HG02798 (cell line): ENCODE results near the gene CCDC192.
A peak's percentile ranks its signal among the peaks of the same experiment; 100 is the strongest.
"Not testable (repeated sequence)": the region's sequence is repeated elsewhere in the genome, so short reads cannot be mapped to it uniquely, and the experiment has no call there.

ENCODE experiments used
- ATAC-seq: cut with Tn5 transposase; IDR thresholded peaks from one replicate; pipeline ENCODE4 v1.9.1; 2021; ENCODE audit warnings: mild to moderate bottlenecking; ENCODE audit not compliant: unreplicated experiment, poor library complexity

Gene CCDC192

GRCh38 chr5:127839072-127839471 is 135.9 kb downstream of the CCDC192 start:
- no peak for ATAC-seq

DNA sequence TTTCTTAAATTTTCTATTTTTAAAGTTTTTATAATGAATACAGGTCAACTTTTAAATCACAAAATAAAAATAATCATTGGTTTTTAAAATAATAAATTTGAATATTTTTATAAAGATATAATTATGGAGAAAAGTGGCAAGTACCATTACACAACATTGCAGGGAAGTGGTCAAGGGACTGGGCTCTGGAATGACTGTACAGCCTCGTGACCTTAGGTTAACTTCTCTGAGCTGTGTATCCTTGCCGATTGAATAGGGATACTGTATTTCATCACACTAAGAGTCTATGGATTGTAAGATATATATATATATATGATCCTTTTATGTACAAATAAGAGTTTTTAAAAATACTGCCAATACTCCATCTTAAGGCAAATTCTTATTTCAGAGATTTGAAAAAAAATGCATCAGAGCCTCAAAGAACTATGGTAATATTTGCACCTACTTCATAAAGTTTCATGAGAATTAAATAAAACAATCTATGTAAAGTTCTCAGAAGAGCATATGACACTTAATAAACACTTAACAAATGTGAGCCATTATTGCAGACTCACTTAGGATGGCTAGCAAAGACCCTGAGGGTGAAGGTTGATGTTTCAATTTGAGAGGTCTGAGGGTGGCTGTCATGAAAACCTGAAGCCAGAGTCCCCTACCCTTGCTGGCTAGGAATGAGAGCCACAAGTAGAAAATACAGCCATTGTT is 136.5 kb downstream of the CCDC192 start:
- ATAC-seq = peak; percentile 46

DNA sequence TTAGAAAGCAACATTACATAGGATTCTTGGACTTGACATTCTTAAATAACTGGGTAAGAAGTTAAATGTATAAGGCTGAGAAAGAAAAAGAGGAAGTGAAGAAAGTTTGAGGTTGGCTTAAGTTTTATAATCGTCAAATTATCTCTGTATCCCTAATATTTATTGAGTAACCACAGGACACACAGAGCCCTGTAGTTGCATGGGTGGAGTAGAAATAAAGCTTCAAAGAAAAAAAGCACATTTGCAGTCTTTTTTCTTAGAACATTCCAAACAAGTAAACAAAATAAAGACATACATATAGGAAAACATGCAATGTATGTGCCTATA is 137.0 kb downstream of the CCDC192 start:
- ATAC-seq = peak; percentile 56

- no peak for ATAC-seq
Observed at GRCh38 chr5:127840809-127841208, 137.6 kb downstream of the CCDC192 start.

GRCh38 chr5:127844581-127845021 is 141.4 kb downstream of the CCDC192 start:
- no peak for ATAC-seq

GRCh38 chr5:127846884-127847283 is 143.7 kb downstream of the CCDC192 start:
- no peak for ATAC-seq

DNA sequence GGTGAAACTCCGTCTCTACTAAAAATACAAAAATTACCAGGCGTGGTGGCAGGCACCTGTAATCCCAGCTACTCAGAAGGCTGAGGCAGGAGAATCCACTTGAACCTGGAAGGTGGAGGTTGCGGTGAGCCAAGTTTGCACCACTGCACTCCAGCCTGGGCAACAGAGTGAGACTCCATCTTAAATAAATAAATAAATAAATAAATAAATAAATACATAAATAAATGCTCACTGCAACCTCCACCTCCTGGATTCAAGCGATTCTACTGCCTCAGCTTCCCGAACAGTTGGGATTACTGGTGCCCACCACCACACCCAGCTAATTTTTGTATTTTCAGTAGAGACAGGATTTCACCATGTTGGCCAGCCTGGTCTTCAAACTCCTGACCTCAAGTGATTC is 144.4 kb downstream of the CCDC192 start:
- not testable (repeated sequence) for ATAC-seq

- ATAC-seq = no peak
Observed at GRCh38 chr5:127848098-127848497, 144.9 kb downstream of the CCDC192 start.

DNA sequence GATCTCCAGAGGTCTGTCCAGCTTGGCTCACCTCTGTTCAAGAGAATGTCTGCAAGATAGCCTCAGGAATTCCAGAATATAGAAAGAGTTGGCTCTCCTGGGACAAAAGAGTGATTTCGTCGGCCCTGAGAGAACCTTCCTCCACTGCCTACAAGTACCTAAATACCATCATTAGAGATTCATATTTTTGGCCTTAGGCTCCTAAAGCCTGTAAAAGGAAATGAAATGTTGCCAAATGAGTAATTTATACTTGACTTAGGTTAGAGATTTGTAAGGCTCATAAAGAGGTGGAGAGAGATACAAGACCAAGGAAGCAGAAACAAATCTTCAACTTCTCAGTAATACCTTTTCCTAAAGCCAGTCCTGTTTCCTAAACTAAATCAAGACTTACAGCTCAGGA is 146.2 kb downstream of the CCDC192 start:
- no peak for ATAC-seq

DNA sequence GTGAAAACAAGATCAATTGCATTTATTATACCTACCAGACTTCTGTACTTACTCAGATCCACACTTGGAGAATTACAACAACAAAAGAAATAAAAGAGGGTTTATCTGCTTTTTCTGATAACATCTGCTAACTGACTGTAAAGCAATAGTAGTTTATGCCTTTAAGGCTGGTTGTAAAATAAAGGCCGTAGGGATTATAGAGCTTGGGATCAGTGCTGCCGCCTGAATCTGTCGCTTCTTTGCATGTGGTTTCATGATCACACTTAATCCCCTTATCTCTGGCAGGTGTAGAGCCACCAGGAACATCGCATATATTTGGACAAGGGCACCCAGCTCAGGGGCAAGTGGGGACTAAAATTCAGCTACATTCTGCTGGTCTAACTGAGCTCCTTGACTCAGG is 146.7 kb downstream of the CCDC192 start:
- ATAC-seq = no peak

DNA sequence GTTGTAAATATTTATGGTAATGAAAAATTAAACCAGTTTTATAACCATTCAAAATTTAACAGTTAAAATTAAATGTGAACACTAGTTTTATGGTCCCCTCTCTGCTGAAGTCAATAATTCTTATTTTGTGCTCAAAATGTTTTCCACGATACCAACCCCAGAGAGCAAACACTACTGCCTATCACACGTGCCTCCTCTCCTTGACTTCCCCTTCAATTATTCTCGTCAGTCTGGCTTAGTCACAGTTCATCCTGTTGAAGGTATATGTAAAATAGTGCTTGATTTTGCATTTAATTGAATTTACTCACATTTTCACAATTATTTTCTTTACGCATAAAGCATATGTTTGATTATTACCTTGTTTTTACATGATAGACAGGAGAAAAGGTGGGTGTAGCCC is 148.8 kb downstream of the CCDC192 start:
- no peak for ATAC-seq

DNA sequence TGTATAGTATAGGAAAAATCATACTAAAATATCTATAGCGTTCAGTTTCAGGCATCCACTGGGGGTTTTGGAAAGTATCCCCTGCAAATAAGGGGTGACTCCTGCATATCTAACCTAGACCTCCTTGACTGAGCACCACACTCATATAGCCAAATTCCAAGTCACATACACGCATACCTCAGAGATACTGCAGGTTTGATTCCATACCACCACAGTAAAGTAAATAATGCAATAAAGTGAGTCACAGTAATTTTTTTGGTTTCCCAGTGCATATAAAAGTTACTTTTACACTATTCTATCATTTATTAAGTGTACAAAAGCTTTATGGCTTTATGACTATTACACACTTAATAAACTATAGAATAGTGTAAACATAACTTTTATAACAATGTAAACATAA is 151.3 kb downstream of the CCDC192 start:
- ATAC-seq = no peak

DNA sequence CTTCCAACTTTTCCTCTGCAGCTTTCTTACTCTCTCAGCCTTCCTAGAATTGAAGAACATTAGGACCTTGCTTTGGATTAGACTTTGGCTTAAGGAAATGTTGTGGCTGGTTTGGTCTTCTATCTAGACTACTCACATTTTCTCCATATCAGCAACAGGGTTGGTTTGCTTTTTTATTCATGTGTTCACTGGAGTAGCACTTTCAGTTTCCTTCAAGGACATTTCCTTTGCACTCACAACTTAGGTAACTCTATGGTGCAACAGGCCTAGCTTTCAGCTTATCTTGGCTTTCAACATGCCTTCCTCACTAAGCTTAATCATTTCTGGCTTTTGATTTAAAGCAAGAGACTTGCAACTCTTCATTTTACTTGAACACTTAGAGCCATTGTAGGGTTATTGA is 153.1 kb downstream of the CCDC192 start:
- ATAC-seq = no peak

DNA sequence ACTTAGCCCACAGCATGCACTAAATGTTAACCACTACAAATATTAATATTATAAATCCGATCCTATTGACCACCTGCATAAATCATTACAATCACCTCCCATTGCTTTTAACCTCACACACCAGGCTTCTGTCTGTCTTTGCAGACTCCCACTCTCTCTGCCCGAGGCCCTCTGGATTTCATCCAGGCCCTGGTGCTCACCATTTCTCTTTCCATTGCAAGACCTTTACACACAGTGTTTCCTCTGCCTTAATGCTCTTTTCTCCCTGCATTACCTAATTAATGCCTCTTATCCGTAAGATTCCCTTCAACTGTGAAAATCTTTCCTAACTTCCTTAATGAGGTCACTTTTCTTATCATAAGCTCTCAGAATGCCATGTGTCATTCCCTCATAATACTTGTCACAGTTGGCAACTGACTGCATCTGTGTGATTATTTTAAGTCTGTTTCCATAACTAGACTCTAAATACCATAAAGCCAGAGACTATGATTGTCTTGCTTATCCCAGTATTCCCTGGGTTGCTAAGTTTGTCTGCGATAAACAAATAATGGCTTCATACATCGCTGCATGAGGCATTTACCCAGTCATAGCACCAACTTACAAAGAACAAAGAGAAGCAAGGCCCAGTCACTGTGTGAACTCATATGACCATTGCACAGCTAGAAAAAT is 155.1 kb downstream of the CCDC192 start:
- ATAC-seq = no peak

GRCh38 chr5:127860291-127860690 is 157.1 kb downstream of the CCDC192 start:
- no peak for ATAC-seq

DNA sequence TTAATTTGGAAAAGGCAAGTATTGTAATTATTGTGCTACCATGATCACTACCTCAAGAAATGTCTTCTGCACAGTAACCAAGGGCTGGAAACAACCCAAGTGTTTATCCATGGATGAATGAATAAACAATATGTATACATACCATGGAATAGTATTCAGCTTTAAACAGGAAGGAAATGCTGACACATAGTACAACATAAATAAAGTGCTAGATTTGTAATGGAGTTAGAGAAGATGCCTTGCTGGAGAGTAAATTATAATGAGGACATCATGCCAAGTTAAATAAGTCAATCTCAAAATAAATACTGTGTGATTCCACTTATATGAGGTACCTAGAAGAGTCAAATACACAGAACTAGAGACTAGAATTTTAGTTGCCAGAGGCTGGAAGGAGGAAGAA is 160.0 kb downstream of the CCDC192 start:
- no peak for ATAC-seq

- no peak for ATAC-seq
Observed at GRCh38 chr5:127863610-127864395, 160.6 kb downstream of the CCDC192 start.

GRCh38 chr5:127864511-127864910 is 161.3 kb downstream of the CCDC192 start:
- no peak for ATAC-seq

DNA sequence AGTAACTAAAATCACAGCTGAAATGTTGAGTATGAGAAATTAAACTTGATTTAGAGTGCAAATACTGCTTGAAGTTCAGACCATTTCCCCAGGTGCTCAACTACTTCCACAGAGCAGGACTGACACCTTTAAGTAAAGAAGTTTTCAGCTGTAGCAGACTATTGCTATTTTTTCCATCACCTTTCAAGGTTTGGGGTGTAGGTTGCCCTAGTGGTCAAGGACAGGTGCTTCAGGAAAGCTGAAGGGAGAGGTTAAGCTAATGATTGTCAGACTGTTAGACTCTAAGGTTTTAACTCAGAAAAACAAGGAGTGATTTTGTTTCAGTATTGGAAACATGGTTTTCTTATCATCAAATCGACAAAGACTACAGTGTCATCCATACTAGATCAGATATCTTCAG is 162.1 kb downstream of the CCDC192 start:
- peak; percentile 45 for ATAC-seq

DNA sequence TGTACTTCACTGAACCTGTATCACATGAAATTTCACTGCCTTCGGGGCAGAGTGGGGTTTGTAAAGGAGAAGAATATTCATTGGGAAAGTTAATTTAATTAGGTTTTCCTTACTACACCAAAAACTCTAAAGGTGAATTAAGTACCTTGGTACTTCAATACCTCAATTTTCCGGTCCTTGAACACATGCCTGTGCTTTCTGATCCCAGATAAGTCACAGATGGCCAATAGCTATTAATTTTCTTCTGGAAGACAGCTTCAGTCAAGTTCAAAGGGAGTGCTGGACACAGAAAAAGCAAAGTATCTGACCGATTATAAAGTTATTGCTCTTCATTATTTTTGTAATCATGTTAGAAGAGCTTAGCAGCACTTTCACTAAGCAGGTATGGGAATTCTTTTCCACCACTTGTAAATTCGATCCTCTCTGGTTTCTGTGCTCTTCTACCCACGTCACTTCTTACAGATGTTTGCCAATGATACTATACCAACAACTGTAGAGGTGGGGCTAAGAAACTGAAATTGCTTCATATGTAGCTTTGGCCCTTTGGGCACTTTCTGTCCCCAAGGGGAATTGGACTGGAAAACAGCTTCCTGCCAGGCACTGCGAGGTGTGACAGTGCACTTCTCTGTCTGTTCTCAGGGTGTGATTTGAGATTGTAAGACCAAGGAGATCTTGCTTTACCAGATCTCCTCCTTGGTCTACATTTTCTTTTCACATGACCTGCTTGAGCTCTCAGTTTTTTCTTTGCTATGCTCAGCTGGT is 164.0 kb downstream of the CCDC192 start:
- ATAC-seq = no peak

DNA sequence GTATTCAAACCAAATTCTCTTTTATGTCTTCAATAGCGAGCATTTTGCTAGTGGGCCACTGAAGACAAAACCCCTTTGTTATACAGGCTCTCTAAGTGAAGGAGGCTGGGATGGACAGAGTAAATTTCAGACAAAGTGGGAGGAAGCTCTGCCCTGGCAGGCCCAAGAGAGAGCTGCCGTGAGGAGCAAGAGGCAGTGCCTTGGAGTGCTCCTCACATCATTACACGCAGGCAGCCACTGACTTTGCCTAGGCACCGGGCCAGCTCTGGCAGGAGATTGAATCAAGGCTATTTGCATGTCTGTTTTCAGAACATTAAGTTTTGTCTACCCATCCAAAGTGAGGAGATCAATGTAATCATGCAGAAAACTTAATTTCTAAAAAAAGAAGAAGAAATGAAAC is 167.7 kb downstream of the CCDC192 start:
- ATAC-seq = peak; percentile 61
